ENCODE measurements around the gene EFS. TPM values are rescaled to one million over a fixed set of nuclear protein-coding genes. Genes with fewer than 3 reads are reported as not detected.

Gene EFS
- total RNA-seq, 1 donor = 10.8 TPM

DNA sequence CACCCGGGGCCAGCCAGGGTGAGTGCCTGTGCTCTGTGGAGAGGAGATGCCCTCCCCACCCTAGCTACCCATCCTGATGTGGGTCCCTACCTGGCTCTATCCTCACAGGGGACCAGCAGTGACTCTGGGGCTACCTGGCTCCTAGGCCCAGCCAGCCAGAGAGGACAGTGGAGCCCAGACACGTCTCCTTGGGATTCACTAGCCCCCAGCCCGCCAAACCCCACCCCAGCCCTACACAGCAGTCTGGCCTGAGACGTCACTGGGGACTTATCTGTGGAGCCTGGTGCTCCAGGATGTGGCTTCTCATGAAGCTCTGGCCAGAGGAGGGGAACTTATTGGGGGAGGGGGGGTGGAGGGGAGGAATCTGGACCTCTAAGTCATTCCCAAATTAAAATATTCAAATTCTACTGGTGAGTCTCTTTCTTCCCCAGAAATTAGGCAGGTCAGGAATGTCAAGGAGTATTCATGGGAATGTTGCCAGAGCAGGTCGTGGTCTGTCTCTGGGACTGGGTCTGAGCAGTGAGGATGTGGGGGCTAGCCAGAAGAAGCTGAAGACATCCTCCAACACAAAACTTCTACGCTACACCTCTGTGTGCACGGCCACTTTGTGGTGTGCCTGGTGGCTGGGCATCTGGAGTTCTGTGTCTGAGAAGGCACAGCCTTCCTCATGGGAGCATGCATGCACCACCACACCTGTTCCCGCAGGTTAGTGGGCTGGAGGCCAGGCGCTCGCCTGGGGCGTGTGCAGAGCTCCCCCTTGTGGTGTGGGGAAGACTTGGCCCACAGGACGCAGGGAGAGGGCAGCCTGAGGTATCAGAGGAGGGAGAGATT, 14.6 kb upstream of the EFS start:
- TF ChIP-seq, protein P1, sequence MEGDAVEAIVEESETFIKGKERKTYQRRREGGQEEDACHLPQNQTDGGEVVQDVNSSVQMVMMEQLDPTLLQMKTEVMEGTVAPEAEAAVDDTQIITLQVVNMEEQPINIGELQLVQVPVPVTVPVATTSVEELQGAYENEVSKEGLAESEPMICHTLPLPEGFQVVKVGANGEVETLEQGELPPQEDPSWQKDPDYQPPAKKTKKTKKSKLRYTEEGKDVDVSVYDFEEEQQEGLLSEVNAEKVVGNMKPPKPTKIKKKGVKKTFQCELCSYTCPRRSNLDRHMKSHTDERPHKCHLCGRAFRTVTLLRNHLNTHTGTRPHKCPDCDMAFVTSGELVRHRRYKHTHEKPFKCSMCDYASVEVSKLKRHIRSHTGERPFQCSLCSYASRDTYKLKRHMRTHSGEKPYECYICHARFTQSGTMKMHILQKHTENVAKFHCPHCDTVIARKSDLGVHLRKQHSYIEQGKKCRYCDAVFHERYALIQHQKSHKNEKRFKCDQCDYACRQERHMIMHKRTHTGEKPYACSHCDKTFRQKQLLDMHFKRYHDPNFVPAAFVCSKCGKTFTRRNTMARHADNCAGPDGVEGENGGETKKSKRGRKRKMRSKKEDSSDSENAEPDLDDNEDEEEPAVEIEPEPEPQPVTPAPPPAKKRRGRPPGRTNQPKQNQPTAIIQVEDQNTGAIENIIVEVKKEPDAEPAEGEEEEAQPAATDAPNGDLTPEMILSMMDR (IDR thresholded peaks at IDR 0.05; ENCODE audit: insufficient read depth, low read length) = peak; percentile 88
- no peak overlapping the region for H3K4me3 ChIP-seq (ENCODE audit: low read depth, low read length)
- peak; percentile 25 for DNase-seq (ENCODE audit: low read depth)

DNA sequence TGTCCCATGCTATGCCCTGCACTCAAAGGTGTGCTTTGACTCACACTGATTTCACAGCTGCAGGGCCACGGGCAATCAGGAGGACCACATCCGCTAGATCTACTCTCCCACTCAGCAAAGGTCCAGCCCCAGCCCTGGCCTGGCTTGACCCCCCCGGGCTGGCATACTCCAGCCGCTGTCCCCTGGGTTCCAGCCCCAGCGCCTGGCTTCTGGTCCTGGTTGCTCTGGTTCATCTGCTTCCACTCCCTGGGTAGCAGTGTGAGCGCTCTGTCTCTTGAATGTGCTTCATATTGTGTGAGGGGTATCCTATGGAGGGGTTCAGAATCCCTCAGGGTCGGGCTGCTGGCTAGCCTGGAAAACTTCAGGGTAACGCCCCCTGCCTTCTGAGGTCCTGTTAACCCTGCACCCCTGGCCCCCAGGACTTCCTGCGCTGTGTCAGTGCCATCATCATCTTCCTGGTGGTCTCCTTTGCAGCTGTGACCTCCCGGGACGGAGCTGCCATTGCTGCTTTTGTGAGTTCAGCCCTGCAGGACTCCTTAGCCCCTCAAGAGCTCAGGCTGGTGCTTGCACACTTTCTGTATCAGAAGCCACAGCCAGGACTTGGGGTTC, 13.7 kb upstream of the EFS start:
- H3K4me3 ChIP-seq (ENCODE audit: low read depth, low read length) = no peak overlapping the region
- DNase-seq (ENCODE audit: low read depth) = no peak
- TF ChIP-seq, protein P1 (IDR thresholded peaks at IDR 0.05; ENCODE audit: insufficient read depth, low read length) = no peak

DNA sequence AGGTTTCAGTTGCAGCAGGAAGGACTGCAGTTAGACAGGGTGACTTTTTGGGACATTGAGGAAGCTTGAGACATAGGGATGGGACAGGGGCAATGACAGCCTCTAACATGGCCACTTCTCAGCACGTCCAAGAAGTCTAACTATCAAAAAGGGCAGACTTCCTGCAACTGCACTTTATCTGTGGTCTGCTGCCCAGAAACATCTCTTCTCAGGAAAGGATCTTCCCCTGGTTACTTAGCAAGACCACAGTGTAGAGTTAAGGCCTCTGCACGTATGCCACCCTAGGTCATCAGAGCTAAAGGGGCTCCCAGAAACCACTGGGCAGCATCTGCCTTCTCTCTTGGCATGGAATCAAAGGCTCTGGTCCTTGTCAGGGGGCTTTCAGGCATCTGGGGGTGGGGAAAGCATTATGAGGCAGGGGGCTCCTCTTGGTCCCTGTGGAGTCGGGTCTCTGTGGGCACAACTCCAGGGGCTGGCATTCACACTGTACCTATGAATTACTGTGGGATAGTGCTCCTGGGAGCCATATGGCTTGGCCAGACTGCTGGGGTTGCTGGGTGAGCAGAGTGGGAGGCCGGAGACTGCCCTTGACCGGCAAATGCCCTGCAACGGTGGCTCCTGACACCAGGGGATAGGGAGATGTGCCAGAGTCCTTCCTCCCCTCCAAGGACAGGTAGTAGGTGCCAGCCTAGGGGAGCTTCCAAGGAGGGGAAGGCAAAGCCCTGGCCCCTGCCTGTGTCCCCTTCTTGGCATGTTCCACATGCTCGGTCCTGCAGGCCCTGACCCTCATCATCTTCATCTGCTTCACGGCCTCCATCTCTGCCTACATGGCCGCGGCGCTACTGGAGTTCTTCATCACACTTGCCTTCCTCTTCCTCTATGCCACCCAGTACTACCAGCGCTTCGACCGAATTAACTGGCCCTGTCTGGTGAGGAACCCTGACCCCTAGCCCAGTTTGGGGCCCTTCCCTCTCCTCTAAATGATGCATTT, 12.9 kb upstream of the EFS start:
- TF ChIP-seq, protein P1 (IDR thresholded peaks at IDR 0.05; ENCODE audit: insufficient read depth, low read length) = no peak
- no peak for DNase-seq (ENCODE audit: low read depth)
- no peak overlapping the region for H3K4me3 ChIP-seq (ENCODE audit: low read depth, low read length)

DNA sequence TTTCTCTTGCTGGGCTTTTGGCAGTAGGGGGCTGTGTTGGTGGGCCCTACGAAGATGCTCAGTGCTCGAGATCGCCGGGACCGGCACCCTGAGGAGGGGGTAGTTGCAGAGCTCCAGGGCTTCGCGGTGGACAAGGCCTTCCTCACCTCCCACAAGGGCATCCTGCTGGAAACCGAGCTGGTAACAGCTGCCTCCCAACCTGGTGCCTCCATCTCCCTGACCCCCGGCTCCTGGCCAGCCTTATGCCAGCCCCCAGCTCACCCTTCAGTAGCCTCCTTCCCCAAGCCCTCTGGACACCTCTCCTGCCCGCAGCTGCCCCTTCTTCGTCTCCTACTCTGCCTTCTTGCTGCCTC, 12.2 kb upstream of the EFS start:
- DNase-seq (ENCODE audit: low read depth) = no peak
- TF ChIP-seq, protein P1 (IDR thresholded peaks at IDR 0.05; ENCODE audit: insufficient read depth, low read length) = no peak
- H3K4me3 ChIP-seq (ENCODE audit: low read depth, low read length) = no peak overlapping the region

DNA sequence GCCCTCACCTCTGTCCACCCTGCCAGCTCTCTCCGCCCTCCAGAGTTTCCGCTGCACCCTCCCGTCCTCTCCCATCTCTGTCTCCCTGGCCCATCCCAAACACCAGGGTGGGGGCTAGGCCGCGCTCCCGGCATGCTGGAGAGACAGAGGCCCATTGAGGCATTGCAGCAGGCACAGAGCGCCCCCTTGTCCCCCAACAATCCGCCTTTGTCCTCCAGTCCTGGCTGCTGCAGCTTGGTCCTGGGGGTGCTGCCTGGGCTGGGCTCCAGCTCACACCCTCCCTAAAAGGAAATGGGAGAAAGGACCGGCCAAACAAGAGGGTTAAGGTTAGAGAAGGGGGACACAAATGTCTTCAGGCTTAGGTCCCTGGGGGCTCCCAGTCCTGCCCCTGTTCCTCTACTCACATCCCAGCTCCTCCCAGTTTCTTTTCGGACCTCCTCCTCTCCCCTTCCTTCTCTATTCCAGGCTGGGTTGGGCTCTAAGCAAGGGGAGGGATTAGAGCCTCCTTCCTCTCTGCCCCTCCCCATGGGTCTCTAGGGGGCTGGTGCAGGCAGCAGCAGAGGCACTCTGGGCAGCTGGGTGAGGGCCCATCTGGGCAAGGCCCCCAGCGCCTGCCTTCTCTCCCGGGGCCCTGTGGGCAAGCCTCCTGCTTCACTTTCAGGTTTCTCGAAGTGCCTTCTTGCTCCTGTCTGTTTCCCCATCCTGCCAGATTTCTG, 11.7 kb upstream of the EFS start, which contains the start of gene CMTM5:
CMTM5 (plus strand) TSS at position 565 of the 716 bp plus-strand sequence. CDS start 206 bp downstream, outside the sequence.
- TF ChIP-seq, protein P1 (IDR thresholded peaks at IDR 0.05; ENCODE audit: insufficient read depth, low read length) = no peak
- H3K4me3 ChIP-seq (ENCODE audit: low read depth, low read length) = no peak within 1 kb of the TSS
- no peak for DNase-seq (ENCODE audit: low read depth)

Data from fibroblast of the aortic adventitia (primary cell).